ENCODE results near the gene POMT2.

Gene POMT2

DNA sequence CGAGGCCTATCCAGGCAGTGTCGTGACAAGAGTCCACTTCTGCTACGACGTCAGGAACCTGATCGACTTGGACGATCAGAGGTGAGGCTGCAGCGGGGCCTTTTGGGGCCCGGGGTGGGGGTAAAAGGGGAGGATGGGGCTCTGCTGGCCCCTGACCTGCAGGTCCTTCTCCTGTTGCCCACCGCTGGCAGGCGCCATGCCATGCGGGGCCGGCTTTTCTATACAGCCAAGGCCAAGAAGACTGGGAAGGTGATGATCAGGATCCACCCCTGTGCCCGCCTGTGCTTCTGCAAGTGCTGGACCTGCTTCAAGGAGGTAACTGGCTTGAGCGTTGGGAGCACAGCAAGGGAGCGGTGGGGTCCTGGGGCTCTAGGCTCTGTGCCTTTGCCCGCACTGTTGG lies 81.3 kb downstream of the POMT2 start:
- TF ChIP-seq, protein P1, sequence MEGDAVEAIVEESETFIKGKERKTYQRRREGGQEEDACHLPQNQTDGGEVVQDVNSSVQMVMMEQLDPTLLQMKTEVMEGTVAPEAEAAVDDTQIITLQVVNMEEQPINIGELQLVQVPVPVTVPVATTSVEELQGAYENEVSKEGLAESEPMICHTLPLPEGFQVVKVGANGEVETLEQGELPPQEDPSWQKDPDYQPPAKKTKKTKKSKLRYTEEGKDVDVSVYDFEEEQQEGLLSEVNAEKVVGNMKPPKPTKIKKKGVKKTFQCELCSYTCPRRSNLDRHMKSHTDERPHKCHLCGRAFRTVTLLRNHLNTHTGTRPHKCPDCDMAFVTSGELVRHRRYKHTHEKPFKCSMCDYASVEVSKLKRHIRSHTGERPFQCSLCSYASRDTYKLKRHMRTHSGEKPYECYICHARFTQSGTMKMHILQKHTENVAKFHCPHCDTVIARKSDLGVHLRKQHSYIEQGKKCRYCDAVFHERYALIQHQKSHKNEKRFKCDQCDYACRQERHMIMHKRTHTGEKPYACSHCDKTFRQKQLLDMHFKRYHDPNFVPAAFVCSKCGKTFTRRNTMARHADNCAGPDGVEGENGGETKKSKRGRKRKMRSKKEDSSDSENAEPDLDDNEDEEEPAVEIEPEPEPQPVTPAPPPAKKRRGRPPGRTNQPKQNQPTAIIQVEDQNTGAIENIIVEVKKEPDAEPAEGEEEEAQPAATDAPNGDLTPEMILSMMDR (IDR thresholded peaks at IDR 0.05; ENCODE audit: control extremely low read depth, extremely low read depth, low read depth, missing control alignments) = no peak
- ChIA-PET CTCF (interaction anchor here (1.0 kb wide), 1 partner anchor 26 kb away, joined by 5 read pairs; no protein-coding TSS in a partner anchor), POLR2A (no interaction called here)
- no peak for DNase-seq (ENCODE audit: extremely low spot score)

DNA sequence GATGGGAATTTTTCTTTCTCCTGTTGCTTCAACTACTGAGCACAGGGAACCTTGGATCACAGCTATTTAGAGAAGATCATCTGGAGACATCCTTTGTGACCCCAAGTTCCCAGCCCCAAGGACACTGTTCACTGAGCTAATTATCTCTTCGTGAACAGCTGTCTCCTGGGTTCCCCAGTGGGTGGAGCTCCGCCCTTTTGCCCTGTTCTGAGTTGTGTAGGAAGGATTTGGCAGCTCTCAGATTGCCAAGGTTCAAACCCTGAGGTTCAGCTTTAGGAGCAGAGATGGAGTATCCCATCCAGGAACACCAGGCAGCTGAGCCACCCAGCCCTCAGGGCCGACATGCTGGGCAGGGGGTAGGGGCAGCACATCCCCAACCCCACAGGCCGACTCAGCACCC lies 81.7 kb downstream of the POMT2 start:
- CTCF ChIA-PET = interaction anchor here (0.9 to 1.2 kb wide), 3 partner anchors 26 to 690 kb away, joined by 3 to 5 read pairs (median 3); no protein-coding TSS in a partner anchor
- DNase-seq (ENCODE audit: extremely low spot score) = no peak
- TF ChIP-seq, protein P1 (IDR thresholded peaks at IDR 0.05; ENCODE audit: control extremely low read depth, extremely low read depth, low read depth, missing control alignments) = no peak

DNA sequence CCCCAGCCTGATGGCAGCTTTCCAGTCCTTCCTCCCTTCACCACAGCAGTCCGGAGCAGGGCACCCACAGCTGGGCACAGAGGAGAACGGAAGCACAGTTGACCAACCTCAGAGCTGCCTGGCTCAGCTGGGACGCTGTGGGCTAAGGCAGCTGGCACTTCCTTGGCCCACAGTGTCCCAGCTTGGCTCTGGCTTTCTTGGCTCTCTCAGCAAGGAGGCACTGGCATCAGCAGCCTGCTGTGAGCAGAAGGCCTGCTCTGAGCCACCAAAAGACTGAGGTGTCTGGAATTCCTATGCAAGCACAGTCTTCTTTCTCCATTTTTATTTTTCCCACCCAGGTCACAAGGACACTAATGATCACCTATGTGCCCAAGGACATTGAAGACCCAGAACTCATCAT lies 82.3 kb downstream of the POMT2 start:
- ChIA-PET CTCF (interaction anchor here (0.9 to 1.2 kb wide), 2 partner anchors 363 to 691 kb away, joined by 3 read pairs; no protein-coding TSS in a partner anchor), POLR2A (no interaction called here)
- TF ChIP-seq, protein P1 (IDR thresholded peaks at IDR 0.05; ENCODE audit: control extremely low read depth, extremely low read depth, low read depth, missing control alignments) = no peak
- DNase-seq (ENCODE audit: extremely low spot score) = no peak

More for the DNA sequence above, 81.7 kb downstream of the POMT2 start:
- POLR2A ChIA-PET = no interaction called here

DNA sequence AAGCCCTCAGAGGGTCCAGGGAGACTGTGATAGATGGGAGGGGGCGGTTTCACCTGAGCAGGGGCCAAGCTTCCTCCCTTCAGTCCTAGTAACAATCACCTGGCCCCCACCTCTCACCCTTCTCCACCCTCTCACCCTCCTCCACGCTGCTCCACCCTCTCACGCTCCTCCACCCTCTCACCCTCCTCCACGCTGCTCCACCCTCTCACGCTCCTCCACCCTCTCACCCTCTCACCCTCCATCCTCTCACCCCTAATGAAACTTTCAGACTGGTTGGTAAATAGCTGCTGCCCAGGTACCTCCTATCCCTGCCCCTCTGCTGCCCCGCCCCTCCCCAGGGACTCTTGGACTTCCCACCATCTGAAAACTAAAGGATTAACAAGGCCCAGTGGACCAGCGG lies 83.9 kb downstream of the POMT2 start:
- ChIA-PET POLR2A (no interaction called here), CTCF (interaction anchor here (1.2 kb wide), 1 partner anchor 527 kb away, joined by 3 read pairs; no protein-coding TSS in a partner anchor)
- DNase-seq (ENCODE audit: extremely low spot score) = no peak
- TF ChIP-seq, protein P1 (IDR thresholded peaks at IDR 0.05; ENCODE audit: control extremely low read depth, extremely low read depth, low read depth, missing control alignments) = no peak

DNA sequence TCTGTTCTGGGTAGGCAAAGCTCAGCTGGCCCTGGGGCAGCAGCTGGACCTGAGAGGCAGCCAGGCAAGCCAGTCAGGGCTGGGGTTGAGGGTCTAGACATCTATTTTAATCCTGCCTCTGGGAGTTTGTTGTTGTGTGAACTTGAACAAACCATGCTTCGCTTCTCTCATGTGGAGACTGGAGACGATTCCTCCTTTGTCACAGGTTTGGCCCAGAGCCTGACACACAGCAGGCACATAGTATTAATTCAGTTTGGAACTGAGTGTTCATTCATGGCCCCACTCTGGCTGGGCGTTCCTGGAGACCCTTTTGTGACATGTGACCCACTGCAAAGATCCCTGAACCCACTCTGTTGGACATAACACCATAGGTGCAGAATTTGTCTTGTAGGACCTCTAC lies 89.0 kb downstream of the POMT2 start:
- DNase-seq (ENCODE audit: extremely low spot score) = no peak
- ChIA-PET CTCF (no interaction called here), POLR2A (no interaction called here)
- TF ChIP-seq, protein P1 (IDR thresholded peaks at IDR 0.05; ENCODE audit: control extremely low read depth, extremely low read depth, low read depth, missing control alignments) = no peak

DNA sequence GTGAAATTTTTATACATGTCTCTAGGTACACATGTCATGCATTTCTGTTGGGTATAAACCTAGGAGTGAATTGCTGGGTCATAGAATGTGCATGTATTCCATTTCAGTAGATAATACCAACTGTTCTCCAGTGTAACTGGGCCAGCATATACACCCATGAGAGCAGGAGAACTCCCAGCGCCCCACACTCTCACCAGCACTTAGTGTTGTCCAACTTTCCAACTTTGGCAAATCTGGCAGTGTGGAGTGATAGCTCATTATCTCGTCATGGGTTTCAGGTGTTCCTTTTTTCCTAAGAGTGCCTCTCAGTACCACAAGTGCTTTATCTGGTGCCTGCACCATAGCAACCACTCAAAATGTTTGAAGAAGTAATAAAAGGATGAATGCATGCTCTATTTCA lies 89.8 kb downstream of the POMT2 start:
- ChIA-PET POLR2A (interaction anchor here (0.7 kb wide), 1 partner anchor 191 kb away, joined by 3 read pairs; no protein-coding TSS in a partner anchor), CTCF (interaction anchor here (1.7 kb wide), 1 partner anchor 18 kb away, joined by 7 read pairs; no protein-coding TSS in a partner anchor)
- no peak for DNase-seq (ENCODE audit: extremely low spot score)
- TF ChIP-seq, protein P1 (IDR thresholded peaks at IDR 0.05; ENCODE audit: control extremely low read depth, extremely low read depth, low read depth, missing control alignments) = no peak

Data from GM10248 (cell line).